ENCODE results near the gene PTX3.

PTX3 gene

GRCh38 chr3:157410945-157411344, 25.7 kb upstream of the PTX3 start:
- TF ChIP-seq MAX (IDR thresholded peaks at IDR 0.05) (no peak), FOXM1 (IDR thresholded peaks at IDR 0.05; ENCODE audit: borderline replicate concordance, low read depth) (no peak), TAF1 (IDR thresholded peaks at IDR 0.05; ENCODE audit: low read depth) (no peak), YY1 (IDR thresholded peaks at IDR 0.05; ENCODE audit: low read depth) (no peak), ZBTB7A (IDR thresholded peaks at IDR 0.05; ENCODE audit: low read depth) (no peak), REST (IDR thresholded peaks at IDR 0.05; ENCODE audit: low read depth) (no peak), RAD21 (IDR thresholded peaks at IDR 0.05; ENCODE audit: low read depth) (no peak), NFIC (IDR thresholded peaks at IDR 0.05) (no peak), EGR1 (IDR thresholded peaks at IDR 0.05) (no peak), TEAD4 (IDR thresholded peaks at IDR 0.05) (no peak), TCF12 (IDR thresholded peaks at IDR 0.05; ENCODE audit: low read depth) (no peak), CEBPB (IDR thresholded peaks at IDR 0.05) (no peak), USF1 (IDR thresholded peaks at IDR 0.05) (no peak)

GRCh38 chr3:157412323-157412855, 24.3 kb upstream of the PTX3 start:
- TF ChIP-seq TAF1 (IDR thresholded peaks at IDR 0.05; ENCODE audit: low read depth) (no peak), MAX (IDR thresholded peaks at IDR 0.05) (no peak), REST (IDR thresholded peaks at IDR 0.05; ENCODE audit: low read depth) (no peak), RAD21 (IDR thresholded peaks at IDR 0.05; ENCODE audit: low read depth) (no peak), EP300 (IDR thresholded peaks at IDR 0.05; ENCODE audit: borderline replicate concordance) (no peak), YY1 (IDR thresholded peaks at IDR 0.05; ENCODE audit: low read depth) (no peak), TCF12 (IDR thresholded peaks at IDR 0.05; ENCODE audit: low read depth) (no peak), TEAD4 (IDR thresholded peaks at IDR 0.05) (no peak), USF1 (IDR thresholded peaks at IDR 0.05) (no peak), NFIC (IDR thresholded peaks at IDR 0.05) (no peak), FOXM1 (IDR thresholded peaks at IDR 0.05; ENCODE audit: borderline replicate concordance, low read depth) (no peak), CEBPB (IDR thresholded peaks at IDR 0.05) (no peak), EGR1 (IDR thresholded peaks at IDR 0.05) (no peak)

- no peak for TF ChIP-seq TCF12 (IDR thresholded peaks at IDR 0.05; ENCODE audit: low read depth)
- TF ChIP-seq CEBPB (IDR thresholded peaks at IDR 0.05), result no peak
- no peak for TF ChIP-seq TAF1 (IDR thresholded peaks at IDR 0.05; ENCODE audit: low read depth)
Observed at GRCh38 chr3:157414861-157415260, 21.8 kb upstream of the PTX3 start.

GRCh38 chr3:157416347-157417087, 20.1 kb upstream of the PTX3 start:
- TF ChIP-seq FOXM1 (IDR thresholded peaks at IDR 0.05; ENCODE audit: borderline replicate concordance, low read depth) (no peak), REST (IDR thresholded peaks at IDR 0.05; ENCODE audit: low read depth) (no peak), MAX (IDR thresholded peaks at IDR 0.05) (no peak), YY1 (IDR thresholded peaks at IDR 0.05; ENCODE audit: low read depth) (no peak), EP300 (IDR thresholded peaks at IDR 0.05; ENCODE audit: borderline replicate concordance) (no peak), TAF1 (IDR thresholded peaks at IDR 0.05; ENCODE audit: low read depth) (no peak), ZBTB7A (IDR thresholded peaks at IDR 0.05; ENCODE audit: low read depth) (no peak), NFIC (IDR thresholded peaks at IDR 0.05) (no peak), USF1 (IDR thresholded peaks at IDR 0.05) (no peak)
